NCI-H1105 treated with DMSO at 0.1 percent for 48 hours (cell line): Measurements from ENCODE around the gene PRSS38.

Source experiments
- DNase-seq: peaks from one replicate; lab custom pipeline; 2025; lab: John Stamatoyannopoulos, UW

Gene PRSS38

DNA sequence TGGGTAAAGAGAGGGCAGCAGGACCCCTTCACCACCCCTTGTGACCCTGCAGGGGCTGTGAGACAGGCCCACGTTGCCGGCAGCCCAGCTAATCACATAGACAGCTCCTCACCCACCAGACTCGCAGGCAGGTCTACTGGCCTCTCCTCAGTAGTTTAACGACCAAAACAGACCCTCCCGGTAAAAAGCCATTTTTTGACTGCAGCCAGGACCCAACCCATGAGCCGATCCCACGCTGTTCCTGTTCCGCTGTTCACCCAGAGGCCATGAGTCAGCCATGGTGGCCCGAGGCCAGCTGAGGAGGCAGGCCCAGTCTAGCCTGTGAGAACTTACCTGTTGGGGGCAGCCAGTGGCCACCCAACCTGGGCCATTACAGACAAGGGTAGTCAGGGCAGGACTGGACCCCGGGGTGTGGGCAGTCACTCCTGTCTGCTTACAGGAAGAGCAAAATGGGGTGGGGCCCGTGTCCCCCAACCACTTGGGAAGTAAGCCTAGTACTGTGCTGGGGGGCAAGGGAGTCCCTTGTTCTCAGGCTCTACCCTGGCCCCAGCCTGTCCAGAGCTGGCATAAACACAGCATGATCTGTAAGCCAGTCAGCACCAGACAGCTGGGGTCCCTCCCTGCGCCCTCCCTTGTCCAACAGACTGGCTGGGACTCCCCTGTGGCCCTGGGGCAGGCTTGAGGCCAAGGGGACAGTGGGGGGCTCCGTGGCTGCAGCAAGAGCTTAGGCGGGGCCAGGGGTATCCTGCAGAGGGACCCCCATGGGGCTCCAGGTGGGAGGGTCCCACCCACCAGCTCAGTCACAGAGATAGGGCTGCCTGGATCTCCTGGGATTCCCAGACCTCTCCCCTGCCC, 70.4 kb downstream of the PRSS38 start:
- no peak for DNase-seq

DNA sequence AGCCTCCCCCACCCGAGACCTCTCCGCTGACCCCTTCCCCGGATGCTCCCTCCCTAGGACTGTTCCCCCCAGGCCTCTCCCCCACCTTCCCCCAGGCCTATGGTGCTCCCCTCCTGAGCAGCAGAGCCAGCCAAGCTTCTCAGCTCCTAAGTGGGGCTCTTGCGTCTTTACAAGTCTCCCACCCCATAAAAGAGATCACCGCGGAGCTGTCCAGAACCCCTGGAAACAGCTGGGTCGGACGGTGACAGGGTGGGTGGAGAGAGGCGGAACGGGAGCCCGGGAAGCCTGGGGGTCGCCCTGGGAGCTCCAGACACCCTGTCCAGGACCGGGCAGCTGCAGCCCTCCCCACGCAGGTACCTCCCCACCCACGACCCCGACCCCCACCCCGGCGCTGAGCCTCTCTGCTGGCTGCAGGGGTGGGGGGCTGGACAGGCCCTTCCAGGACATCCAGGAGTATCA, 71.1 kb downstream of the PRSS38 start:
- DNase-seq = no peak

DNA sequence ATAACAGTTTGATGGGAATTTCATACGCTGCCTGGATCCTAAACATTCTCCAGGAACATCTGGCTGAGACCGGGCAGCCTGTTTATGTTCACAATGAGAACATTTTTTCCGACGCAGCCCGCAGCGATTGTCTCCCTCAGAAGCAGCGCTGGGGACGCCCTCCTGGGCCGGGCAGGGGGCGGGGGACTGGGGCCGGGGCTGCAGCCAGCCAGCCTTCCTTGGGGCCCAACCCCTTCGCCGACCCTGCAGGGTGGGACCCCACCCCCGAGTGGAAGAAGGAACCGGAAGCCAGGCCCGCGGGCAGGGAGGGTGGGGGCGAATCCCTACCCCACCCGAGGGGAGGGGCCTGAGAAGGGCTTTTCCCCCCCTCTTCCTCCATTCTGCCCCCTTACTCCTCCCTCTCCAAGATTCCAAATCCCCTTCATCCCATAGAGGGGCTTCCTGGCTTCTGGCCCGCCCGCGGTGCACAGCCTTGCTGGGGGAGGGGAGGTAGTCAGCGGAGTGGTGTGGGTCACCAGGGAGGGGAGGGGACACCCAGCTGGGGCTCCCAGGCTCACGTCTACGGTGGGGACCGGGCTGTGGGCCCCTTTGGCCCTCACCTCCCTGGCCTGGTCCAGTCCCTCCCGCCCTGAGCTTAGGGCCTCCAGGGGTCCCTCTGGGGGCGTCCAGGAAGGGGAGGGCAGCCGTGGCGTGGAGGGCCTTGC, 71.7 kb downstream of the PRSS38 start:
- no peak for DNase-seq

DNA sequence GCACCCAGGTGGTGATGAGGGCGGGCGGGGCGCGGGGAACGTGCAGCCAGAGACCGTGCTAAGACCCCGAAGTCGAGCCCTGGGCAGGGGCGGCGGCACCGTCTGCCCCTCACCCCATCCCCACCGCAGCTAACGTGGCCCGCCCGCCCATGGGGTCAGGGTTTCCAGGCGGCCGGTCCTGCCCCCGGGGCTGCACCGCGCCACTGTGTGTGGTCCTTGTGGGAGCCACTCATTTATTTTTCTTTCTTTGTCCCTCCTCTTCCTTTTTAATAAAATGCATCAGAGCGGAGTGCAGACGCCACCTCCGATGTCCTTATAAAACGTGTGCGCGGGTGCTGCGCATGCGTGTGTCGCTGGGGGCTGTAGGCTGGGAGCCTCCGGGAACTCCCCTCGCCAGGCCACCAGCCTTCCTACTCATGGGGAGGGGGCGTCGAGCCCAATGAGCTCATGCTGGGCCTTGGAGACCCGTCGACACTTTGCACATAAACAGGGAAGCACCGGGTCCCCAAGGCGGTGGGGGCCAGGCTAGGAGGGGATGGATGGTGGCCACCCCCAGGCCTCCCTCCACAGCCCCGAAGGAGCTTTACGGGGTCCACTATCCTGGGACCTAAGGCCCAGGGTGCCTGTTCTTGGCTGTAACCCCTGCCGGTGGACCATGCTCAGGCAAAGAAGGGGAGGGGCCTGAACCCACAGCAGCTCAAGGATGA, 72.4 kb downstream of the PRSS38 start:
- no peak for DNase-seq

DNA sequence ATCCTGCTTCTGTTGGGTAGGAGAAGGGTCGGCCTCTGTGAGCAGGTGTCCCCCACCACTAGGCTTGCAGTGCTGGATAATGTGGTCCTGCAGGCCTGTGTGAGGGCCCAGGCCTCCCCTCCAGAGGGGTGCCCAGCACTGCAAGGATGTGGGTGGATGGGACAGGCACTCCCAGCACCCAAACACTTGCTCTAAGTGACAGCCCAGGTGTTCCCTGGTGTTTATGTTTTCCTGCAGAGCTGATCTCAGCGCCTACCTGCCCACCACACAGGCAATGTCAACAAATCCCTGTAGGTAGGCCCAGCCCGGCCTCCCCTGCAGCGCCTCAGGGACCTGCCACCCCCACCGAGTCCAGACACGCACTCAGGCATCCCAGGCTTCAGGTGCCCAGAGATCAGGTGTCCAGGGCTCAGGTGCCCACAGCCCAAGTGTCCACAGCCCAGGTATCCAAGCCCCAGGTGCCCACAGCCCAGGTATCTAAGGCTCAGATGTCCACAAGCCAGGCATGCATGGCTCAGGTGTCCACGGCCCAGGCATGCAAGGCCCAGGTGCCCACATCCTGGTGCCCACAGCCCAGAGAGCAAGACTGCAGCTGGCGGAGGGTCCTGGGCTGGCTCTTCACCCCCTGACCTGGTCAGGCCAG, 73.0 kb downstream of the PRSS38 start:
- DNase-seq = no peak

DNA sequence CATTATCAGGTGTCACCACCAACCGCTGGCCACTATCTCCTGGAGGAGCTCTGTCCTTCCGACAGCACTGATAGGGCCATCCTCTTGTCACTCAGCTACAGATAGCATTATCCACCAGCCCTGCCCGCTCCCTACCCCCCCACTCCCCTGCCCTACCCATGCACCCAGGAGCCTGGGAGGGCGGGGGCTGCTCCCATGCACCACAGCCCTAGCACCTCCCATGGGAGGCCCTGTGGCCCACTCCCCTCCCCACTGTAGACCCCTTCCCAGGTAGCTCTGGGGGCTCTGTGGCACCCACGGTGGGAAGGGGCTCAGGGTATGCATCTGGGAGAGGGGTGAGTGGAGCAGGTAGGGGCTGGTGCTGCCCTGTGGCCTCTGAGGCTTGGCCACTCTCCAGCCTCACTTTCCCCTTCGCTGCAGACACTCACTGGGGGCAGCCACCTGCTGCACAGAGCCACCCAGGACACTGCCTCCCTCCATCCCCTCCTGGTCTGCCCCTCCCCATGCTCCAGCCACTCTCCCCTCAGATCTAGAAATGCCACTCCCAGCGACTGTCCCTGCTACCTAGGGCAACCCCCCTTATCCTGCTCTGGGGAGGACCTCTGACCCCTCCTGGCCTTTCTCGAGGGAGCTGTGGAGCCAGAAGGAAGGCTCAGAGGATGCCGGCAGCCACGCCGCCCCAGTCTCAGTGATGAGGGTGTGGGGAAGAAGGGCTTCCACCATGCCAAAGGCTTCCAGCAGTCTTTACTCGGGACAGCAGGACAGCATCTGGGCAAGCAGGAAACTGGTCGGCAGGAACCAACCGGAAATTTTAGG, 73.8 kb downstream of the PRSS38 start:
- DNase-seq = no peak

DNA sequence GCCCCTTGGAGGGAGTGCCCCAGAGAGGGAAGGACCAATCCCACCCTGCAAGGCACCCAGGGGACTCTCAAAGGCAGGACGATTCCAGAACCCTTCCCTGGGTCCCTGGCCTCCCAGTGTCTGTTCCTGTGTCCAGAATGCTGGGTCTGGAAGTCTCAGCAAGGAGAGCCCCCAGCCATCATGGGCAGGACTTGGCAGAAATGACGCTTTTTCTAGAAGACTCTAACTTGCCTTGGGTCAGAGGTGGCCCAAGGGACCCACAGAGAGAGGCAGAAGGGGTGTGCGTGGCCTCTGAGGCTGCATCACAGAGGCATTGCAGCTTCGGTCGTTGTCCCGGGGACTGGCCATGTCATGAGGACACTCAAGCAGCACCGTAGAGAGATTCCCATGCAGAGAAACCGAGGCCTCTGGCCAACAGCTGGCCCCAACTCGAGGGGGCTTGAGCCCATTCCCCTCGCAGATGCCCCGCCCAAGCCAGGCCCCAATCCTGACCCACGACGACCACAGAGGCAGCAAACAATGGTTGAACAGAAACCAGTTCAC, 74.5 kb downstream of the PRSS38 start:
- no peak for DNase-seq

DNA sequence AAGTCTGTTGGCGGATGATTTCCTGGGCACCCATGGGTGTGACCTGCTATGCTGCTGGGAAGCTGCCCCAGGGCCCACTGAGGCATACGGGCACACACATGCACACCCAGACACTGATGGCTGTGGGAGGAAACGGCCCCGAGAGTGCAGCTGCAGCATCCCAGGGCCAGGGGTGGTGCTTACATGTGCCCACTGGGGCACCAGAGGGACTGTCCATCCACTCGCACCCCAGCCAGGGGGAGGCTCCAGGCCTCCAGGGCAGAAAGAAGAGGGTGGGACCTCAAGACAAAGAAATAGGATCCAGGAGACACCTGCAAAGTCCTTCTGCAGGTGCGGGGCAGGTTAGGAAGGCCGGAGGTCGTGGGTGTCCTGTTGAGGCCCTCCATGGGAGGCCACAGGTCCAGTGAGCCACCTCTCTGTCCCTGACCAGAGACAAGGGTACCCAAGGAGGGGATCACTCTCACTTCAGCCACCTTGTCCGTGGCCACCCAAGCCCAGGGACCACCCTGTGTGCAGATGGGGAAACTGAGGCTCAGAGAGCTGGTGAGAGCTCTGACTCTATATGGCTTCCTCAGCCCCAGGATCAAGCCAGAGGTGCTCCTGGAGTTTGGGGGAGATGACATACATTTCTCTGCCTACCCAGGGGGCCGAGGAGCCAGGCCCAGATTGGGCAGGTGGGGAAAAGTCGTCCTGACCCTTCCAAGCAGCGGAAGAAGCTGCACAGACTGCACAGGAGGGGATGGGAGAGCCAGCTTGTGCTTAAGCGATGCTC, 75.2 kb downstream of the PRSS38 start:
- DNase-seq = no peak

DNA sequence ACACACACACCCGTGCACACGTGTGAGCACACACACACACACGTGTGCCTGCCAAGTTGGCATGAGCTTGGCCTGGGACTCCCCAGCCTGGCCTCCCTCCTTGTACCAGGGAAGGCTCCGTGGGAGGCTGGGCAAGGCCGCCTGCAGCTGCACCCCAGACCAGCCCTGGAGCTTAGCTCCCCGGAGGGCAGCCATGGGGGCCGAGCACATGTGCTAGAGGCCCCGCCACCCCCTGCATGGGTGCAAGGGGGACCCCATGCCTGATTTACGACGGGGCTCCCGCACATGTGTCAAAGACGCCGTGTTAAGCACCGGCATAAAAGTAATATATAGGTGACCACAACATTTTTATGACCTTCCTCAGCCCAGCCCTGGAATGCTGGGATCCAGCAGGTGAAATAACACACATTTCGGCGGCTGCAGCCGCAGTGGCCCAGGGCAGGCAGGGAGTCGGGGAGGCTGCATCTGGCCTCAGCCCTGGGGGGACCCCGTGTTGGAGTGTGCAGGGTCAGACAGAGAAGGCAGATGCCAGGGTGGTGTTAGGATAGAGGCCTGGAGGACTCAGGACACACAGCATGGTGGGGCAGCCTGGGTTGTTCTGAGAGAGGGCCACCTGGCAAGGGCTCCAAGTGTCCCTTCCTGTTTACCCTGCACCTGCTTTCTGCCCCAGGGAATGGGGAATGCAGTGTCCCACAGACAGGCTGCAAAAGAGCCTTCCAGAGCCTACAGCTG, 75.9 kb downstream of the PRSS38 start:
- no peak for DNase-seq

DNA sequence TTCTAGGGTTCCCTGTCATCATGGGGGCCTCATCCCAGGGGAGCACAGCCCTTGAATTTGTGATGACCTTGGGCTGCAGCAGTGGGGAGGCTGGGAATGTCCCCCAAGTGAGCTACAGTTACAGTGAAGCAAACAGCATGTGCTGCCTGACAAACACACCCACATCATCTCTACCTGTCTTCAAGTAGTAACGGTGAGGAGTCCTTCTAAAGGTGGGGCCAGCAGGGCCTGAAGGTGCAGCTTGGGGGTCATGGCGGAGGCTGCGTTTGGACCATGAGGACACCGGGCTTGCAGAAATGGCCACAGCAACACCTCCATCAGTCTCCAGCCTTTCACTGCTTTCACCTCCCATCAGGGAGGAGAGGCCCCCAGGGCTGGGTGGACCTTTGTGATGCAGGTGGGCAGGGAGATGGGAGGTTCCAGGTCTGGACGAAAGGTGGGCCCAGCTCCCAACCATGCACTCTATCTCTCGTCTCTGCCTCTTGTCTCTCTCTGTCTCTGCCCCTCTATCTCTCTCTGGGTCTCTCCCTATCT, 76.5 kb downstream of the PRSS38 start:
- DNase-seq = no peak

DNA sequence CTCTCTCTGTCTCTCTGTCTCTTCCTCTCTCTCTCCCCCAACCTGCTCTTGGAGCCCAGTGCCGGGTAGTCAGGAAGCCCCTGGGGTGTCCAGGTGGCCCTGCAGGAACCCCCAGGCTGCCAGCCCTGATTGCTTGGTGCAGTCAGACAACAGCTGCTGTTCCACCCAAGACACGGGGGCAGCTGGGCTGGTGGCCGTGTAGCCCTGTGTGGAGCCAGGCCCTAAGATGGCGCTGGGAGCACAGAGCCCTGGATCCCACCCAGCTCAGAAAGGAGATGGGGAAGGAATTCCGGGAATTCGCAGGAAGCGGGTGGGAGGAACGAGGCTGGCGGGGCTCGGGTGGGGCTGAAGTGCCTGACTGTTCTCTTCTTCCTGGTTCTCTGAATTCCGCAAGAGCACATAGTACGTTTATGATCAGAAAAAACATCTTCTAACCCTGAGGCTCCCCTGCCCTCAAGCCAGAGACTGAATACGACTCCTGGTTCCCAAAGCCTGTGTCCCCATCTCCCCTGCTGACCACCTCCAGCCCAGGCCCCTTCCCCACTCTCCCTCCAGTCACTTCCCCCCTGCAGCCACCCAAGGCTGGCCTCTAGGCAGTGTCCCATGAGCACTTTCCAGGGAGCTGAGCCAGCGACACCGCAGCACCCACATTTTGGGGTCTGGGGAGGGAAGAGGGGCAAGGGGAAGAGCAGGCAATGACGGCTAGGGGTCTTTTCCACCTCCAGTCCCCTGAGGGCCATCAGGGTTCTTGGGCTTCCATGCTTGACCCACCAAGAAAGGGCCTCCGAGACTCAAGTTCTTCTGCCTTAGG, 77.2 kb downstream of the PRSS38 start:
- DNase-seq = no peak

DNA sequence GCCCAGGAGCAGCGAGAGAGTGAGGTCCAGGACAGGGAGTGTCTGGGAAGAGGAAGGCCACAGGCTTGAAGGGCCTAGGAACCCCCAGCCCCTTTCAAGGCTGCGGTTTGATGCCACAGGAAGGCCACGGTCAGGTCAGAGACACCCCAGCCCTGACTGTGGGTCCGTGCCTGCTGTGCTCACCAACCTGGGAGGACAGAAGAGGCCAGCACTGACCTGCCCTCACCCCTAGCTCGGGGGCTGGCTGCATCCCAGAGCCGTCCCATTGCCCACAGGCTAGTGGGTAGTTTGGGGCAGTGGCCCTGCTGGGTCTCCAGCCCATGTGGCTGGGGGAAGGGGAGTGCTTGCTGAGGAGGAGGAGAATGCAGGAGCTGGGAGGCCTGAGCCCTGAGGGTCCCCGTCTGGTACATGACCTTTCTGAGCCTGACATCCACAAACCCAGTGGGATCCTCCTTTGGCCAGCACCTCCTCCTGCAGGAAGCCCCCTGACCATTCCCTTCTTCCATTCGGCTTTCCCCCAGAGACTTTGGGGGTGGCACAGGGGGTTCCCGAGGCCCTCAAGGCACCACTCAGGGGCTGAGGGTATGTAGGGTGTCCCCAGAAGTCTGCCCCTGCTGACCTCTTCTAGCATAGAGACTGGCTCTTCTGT, 77.9 kb downstream of the PRSS38 start:
- no peak for DNase-seq

DNA sequence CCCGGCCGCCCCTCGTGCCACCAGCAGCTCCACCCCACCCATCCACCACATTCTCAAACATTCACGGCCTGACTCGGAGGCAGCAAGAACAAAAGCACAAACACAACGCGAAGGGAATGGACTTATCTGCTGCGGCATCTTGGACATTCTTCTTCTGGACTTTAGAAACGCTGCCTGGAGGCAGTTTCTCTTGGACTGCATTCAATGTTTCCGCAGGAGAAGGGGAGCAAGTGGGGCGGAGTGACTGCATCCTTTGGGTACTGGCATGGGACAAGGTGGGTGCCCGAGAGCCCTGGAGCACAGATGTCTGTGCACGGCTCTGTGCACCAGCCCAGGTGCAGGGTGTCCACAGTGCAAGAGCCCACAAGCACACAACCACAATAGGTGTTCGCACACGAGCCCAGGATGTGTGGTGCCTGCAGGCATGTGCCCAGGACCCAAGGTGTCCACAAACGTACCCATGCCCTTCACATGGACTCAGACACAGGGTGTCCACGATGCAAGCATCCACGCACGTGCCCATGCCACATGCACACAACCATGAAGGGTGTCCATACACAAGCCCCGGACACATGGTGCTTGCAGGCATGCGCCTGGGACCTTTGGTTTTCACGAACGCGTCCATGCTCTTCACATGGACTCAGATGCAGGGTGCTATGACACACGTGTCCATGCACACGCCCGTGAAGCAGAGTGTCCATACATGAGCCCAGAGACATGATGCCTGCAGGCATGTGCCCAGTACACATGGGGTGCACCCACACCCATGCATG, 78.7 kb downstream of the PRSS38 start:
- no peak for DNase-seq

DNA sequence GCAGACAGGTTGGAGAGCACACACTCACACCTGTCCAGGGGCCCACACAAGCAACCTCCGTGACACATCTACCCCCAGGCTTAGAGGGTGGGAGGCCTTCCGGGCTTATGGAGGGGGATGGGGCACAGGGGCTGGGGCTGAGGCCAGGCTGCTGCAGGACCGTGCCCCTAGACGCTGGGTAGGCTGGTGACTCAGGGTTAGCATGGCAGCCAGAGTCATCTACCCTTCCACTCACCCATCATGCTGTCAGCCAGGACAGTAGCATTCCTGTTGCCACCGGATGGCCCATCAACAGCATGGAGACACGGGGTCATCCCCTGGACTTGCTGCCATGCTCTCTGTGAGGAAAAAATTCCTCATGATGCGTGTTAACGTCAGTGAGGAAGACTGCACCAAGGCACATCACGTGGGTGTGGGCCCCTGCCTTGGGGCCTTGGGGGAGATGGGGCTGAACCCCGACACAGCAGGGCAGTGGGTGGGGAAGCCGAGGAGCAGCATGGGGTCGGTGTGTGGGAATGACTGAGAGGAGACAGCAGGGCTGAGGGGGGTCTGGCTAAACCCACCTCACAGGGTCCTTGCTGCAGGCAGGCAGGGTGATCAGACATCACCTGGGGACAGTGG, 79.5 kb downstream of the PRSS38 start:
- DNase-seq = no peak
